AG20443 (cell line): Measurements from ENCODE around the gene L3MBTL4.
"Not testable (repeated sequence)": the region's sequence is repeated elsewhere in the genome, so short reads cannot be mapped to it uniquely, and the experiment has no call there.

ENCODE experiments used
- DNase-seq: peaks from one replicate; pipeline ENCODE4 v3.0.0; 2012; ENCODE audit warnings: low spot score, mixed read lengths

L3MBTL4 gene

DNA sequence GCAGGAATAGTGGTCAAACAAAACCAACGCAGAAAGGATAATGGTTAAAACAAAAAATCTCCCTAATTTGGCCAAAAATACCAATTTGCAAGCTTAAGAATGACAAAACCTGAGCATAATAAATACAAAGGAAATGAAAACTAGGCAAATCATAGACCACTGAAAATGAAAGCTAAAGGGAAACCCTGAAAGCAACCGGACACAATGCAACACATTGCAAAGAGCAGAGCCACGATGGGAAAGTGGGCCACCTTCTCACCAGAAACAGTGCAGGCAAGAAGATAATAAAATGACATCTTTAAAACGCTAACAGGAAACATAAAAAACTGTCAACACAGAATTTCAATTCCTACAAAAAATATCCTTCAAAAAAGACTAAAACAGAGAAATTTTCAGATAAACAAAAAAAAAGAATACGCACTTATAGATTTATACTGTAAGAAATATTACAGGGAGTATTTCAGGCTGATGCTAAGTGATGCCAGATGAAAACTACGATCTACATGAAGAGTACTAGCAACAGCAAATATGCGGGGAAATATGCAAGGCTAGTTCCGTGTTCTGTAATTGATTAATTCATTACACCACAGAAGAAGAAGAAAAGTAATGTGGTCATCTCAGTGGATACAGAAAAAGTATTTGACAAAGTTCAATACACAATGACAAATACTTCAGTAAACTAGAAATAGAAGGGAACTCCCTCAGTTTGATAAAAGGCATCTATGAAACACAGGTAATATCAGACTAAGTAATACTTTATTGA, 239.5 kb downstream of the L3MBTL4 start:
- no peak for DNase-seq

DNA sequence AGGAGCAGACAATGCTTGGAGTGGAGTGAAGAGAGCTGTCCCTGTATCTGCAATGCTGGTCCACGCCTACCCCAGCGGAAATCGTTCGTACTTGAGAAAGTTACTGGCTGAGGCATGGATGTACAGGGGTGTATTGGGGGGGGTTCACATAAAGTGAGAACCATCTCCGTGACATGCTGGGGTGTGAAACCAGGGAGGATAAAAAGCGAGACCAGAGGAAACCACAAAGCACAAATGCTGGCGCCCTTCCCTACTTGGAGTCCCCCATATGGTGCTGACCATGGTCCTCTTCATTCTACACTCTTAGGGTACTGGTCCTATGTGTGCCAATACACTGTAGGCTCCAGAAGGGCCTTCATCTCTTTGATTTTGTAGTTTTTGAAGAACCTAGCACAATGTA, 244.1 kb downstream of the L3MBTL4 start:
- no peak for DNase-seq

DNA sequence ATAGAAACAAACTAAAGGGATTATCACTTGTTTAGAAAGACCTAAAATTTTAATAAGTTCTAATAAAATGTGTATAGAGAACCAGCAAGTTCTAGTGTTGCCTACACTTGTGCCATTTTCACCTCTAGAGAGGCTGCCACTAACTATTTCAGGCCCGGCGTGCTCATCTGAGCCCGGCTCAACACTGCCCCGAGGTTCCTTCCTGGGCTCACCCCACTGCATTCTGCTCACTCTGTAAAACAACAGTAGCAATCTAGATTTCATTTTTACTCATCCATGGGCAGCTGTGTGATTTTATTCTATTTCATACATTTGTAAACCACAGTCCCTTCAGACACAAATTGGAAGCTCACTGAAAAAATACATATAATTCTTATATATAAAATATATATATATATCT, 253.2 kb downstream of the L3MBTL4 start:
- DNase-seq: no peak

DNA sequence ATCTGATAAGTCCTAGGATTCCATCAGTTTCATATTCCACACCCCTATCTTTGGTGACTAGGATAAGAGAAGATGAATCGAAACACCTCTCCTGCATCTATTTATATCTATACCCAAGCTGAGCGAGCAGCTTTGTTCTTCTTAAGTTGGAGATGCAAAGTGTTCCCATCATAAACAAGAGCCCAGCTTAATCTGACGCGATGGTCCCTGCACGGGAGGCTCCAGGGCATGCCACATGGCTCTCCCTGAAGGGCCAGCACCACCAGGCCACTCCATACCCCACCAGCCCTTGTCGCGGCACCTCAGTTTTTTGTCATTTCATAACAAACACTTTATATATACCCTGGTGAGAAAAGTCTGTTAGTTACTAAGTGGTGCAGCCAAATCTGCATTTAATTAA, 255.3 kb downstream of the L3MBTL4 start:
- DNase-seq: no peak

DNA sequence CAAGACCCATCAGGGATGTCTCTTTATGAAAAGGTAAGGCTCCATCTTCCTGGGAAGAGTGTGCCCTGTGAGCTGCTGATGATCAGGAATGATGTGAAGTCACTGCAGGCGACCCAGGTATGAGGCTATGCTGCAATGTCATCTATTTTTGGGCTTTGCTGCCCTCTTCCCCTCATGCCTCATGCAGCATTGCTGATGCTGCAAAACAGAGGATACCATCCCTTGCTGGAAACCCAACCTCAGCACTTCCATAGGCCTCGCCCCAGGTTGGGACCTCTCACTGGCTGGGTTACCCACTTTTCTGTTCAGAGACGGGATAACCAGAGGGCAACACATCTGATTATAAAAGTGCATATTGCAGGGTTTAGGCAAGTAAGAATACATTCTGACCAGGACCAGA, 255.8 kb downstream of the L3MBTL4 start:
- no peak for DNase-seq

DNA sequence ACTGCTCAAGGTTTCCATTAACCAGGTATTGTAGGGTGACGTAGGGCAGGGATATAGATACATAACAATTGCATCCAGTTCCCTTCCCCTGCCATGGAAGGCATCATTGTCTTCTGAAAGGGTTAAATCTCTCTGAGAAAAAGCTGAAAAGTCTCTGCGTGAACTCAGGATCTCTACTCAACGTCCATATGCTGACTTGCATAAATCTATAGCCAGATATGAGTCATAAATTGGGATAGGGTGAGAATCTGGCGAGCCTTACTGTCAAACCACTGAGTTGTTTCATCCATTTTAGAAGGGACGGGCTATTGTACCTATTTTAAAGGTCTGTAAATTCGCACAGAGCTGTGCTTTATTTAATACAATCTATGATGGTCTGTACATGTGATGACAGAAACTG, 258.3 kb downstream of the L3MBTL4 start:
- DNase-seq: no peak

DNA sequence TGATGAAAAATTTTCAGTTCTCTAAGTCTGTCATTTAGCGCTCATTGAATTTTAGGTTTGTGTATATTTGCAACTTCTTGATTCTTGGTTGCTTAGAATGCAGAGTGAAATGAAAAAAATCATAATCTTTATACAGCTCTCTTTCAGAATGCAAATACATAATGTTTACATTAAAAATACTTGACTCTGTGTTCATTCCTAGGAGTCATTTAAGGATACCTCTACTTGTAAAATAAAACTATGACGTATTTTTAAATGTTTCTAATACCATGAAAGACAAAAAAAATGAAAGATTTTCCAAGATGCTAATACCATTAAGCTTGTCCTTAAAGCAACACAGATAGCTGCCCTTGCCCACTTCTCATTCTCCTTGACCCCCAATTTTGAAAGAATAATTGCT, 259.0 kb downstream of the L3MBTL4 start:
- no peak for DNase-seq

DNA sequence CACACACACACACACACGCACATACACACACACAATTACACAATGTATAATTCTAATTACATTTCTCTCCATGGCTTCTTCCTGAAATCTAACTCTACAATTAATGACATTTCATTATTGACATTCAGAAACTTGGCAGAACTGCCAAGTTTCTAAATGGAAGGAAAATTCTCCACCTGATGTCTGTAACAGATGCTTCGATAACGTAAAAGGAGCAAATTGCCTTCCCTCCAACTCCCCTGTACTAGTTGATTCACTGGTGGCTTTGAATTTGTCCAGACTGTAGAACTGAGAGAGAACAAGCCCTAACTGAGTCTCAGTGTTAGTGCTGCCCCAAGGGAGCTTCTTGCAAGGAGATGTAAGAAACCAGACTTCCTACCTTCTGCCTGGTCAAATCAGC, 264.3 kb downstream of the L3MBTL4 start:
- DNase-seq: no peak

DNA sequence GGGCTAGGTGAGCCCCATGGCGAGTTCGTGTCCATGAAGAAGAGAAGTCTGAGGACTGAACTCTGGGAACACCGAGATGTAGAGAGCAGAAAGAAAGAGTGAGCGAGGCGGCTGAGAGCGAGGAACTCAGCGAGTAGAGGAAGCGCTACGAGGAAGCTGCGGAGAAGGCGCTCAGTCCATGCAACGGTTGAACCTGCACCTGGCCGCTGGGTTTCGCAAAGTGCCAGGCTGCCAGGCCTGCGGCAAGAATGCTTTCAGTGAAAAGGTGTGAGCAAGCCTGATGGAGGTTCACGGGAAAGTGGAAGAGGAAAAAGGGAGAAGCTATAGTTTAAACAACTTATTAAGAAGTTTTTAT, 268.4 kb downstream of the L3MBTL4 start:
- no peak for DNase-seq

DNA sequence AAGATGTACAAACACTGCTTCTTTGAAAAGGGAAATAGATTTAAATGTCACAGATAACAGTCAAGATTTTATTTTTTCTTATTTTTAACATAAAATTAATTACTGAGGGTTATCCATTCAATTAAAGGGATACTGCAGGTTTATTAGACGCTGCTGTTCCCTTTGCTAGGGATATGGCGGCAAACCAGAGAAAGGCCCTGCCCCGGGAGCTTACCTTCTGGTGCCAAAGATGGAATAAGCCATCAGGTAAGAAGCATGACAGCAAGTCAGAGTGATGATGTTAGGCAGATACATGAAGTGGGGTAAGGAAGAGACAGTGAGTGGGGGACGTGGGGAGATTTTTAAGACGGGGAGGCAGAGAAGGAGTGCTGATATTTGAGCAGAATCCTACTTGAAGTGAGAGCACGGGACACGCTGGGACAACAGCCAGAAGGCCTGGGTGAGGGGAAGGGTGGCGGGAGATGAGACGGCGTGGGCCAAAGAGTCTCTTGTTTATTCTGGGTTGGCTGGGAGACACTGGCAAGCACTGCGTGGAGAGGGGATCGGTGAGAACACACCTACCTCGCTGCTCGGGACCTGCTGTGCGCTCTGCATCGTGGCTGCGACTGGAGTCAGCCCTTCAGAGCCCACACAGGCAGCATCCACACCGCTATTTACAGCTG, 268.9 kb downstream of the L3MBTL4 start:
- no peak for DNase-seq

DNA sequence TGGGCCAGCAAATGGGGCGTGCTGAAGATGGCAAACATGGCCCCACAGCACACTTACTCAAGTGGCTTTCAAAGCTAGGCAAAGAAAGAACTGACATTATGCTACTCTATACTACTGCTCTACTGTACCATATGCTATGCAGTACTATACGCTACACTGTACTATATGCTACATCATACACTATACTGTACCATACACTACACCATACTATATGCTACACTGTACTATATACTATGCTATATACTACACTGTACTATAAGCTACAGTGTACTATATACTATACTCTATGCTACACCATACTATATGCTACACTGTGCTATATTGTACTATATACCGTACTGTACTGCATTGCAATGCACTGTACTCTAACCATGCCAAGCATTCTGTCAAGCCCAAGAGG, 275.7 kb downstream of the L3MBTL4 start:
- no peak for DNase-seq

DNA sequence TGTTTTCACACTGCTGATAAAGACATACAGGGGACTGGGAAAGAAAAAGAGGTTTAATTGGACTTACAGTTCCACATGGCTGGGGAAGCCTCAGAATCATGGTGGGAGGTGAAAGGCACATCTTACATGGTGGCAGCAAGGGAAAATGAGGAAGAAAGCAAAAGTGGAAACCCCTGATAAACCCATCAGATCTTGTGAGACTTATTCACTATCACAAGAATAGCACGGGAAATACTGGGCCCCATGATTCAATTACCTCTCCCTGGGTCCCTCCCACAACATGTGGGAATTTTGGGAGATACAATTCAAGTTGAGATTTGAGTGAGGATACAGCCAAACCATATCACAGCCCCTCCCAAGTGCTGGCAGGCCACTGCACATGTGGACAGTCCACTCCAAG, 278.8 kb downstream of the L3MBTL4 start:
- not testable (repeated sequence) for DNase-seq

DNA sequence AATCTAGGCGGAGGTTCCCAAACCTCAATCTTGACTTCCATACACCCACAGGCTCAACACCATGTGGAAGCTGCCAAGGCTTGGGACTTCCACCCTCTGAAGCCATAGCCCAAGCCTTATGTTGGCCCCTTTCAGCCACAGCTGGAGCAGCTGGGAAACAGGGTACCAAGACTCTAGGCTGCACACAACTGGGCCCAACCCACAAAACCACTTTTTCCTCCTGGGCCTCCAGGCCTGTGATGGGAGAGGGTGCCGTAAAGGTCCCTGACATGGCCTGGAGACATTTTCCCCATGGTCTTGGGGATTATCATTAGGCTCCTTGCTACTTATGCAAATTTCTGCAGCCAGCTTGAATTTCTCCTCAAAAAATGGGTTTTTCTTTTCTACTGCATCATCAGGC, 279.7 kb downstream of the L3MBTL4 start:
- DNase-seq: not testable (repeated sequence)

DNA sequence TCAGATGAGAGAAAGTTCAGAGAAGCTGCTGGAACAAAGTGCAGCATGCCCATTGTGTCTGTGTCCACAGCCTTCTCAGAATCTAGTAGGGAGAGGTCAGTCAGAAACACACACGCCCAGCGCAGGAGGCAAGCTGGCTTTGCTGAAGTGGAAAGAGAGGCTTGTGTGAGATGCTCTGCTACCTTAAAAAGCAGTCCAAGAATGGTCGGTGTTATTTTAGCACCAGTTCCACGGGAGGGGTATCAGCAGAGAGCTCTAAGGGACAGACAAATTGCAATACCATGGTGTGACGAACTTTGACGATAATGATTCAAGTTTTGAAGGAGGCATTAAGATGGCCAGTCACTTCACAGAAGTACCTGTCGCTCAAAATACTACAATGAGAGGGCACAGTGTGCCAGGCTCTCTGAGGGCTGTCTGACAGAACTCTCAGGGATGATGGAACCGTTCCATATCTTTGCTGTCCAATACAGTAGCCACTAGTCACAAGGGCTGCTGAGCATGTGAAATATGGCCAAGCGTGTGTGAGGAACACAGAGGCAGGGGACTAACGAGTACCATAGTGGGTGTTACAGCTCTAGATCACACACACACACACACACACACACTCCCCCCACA, 281.9 kb downstream of the L3MBTL4 start:
- DNase-seq: no peak

DNA sequence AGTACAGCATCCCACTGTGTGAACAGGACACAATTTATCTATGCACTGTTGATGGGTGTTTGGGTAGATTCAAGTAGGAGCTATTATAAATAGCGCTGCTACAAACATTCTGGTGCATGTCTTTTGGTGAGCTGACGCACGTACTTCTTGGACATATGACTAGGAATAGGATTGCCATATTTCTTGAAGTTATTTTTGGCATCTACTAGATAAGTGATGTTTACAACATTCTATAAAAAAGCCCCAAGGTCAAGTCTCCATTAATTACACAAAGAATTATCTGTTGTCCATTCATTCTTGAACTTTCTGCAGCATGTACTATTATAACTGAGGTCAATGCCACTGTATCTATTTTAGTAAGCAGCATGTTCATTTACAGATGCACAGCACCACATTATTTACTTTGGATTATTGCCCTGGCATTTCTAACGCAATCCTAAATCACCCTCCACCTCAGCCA, 293.9 kb downstream of the L3MBTL4 start:
- no peak for DNase-seq

DNA sequence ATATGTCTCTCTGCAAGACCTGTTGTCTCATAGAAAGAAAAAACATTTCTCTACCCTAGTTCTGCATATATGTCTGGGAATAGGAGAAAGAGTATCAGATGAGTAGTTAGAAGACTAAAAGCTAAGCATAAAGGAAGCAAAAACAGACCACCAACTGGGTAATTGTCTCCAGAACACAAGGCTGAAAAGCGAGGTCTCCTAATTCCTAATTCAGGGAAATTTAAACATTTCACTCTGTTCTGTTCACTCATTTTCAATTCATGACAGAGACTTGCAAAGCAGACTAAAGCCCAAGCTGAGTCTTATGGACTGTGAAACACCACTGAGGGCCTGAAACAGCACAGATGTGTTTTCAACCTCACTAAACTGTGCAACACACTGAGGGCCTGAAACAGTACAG, 294.9 kb downstream of the L3MBTL4 start:
- no peak for DNase-seq

DNA sequence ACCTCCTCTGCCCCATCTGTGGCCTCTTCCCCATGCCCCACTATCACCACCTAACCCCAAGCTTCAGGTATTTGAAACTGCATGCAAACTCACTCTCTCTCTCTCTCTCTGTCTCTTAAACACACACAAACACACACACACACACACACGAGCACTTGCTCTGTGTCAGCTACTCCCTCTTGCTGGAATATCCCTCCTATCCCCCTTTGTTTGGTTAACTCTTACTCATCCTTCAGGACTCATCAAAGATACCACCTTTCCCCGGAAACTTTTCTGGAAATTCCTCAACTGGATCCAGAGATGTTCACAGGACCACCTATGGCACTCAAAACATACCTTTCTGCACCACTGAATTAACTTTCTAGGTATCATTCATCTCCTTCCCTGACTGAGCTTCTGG, 296.6 kb downstream of the L3MBTL4 start:
- DNase-seq: no peak

DNA sequence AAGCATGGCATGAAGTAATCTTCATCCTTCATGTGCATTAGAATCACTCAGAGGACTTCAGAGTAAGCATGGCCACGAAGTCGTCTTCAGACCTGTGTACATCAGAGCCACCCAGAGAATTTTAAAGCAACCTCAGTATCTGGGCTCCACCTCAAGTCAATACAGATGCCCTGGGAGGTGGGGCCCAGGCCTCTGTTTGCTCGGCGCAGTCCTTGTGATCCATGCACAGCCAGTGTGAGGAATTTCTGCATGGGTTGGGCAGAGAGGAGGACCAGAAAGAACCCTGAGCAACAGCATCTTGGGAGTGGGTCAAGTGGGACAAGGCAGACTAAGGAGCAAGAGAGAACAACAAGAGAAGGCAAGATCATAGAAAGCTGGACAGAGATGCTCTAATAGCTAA, 299.0 kb downstream of the L3MBTL4 start:
- no peak for DNase-seq

DNA sequence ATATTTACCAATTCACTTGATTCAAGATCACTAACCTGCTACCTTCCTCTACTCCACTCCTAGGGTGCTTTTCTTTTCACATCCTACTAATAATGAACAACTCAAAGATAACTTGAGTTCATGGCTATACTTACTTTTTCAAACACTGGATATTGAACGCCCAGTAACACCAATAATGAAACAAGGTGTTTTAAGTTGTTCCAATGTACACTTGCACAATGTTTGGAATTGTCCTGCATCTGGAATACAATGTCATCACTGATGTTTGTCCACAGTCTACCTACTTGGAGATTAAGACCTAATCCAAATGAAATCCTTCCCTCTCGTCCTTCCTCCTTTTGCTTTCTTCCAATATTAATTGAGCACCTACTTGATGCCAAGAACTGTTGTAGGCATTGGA, 301.1 kb downstream of the L3MBTL4 start:
- no peak for DNase-seq

DNA sequence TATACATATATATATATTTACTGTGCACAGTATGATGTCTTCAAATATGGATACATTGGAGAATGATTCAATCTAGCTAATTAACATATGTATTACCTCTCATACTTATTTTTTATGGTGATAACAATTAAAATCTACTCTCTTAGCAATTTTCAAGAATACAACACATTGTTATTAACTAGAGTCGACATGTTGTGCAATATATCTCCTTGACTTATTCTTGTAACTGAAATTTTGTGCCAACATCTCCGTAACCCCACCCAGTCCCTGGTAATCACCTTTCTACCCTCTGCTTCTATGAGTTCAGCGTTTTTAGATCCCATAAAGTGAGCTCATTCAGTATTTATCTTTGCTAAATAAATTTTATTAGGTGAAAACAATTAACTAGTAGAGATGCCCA, 303.0 kb downstream of the L3MBTL4 start:
- no peak for DNase-seq

DNA sequence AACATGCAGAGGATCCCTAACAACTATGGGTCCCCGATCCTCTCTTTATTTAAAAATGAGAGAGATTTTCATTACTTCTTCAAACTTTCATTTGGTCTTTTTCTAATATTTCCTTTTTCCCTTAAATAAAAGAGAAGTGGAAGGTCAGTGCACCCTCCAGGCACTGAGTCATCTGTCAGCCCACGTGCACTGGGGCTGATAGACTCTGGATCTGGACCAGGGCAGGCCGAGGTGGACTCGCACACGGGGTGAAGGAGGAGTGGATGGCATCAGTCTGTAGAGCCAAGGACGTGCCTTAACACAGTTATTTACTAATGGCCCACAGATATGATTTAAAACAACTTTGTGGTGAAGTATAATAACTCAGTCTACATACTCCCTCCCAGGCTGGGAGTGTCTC, 305.0 kb downstream of the L3MBTL4 start:
- DNase-seq: no peak

DNA sequence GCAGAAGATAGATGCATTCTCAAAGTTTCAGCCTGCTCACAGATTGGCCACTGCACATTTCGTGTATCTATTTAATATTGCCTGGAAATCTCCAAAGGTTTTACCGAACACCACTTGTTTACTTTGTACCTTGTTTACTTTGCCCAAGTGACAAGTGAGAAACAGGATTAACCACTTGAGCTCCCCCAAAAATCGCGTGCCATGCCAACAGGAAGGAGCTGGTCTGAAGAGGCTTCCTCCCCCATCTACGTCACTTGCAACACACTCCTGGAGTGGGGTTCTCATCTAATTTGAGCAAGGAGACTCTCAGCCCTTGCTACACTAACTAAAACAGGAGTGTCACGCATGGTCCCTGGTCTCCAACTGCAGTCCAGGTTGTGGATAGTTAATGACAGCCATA, 306.9 kb downstream of the L3MBTL4 start:
- DNase-seq: no peak

DNA sequence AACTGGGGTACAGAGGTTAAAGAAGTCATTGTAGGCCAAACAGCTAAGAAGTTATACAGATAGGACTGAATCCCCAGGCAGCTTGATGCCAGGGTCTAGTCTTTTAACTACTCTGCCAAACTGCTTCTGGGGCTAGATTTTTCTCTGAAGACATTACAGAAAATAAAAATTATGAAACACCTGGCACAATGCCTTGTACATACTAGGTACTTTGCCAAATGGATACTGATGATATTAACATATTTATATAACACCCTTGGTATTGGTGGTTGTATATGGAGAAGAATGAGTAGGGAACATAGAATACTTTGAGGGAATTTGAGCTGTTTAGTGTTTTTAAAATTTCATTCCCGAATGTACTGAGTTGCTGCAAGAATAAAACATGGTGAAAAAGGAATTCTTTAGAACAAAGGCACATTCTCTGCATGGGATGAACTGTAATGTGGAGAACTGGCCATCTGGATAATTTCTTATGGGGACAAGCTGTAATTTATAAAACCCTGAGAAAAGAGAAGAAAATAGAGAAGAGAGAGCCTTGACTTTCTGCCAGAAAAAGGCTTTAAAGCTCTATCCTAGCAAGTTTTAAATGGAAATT, 308.5 kb downstream of the L3MBTL4 start:
- DNase-seq: no peak
